Mucosa of descending colon (tissue), 3 donors: Measurements from ENCODE around the gene EYA2. TPM values are rescaled to one million over a fixed set of nuclear protein-coding genes. Genes with fewer than 3 reads are reported as not detected.

Experiments used
- ATAC-seq: fragments of 200-7000 bp; cut with Tn5 transposase; one replicate; pipeline ENCODE4 v1.9.1; 2020; ENCODE audit warnings: mild to moderate bottlenecking, moderate library complexity
- DNase-seq, 3 donors: peaks; one replicate each; pipeline ENCODE4 v3.0.0-alpha.2; 2020
- H3K36me3 ChIP-seq: fragments of 200-600 bp; one replicate; pipeline ENCODE4 v1.8.0; 2021; ENCODE audit warnings: low read depth, mild to moderate bottlenecking
- H3K4me1 ChIP-seq: fragments of 200-600 bp; one replicate; pipeline ENCODE4 v1.8.0; 2021; ENCODE audit warnings: low read depth, mild to moderate bottlenecking
- H3K4me3 ChIP-seq: fragments of 200-600 bp; one replicate; pipeline ENCODE4 v1.8.0; 2021; ENCODE audit warnings: mild to moderate bottlenecking
- H3K9me3 ChIP-seq: fragments of 200-600 bp; one replicate; pipeline ENCODE4 v1.8.0; 2021; ENCODE audit warnings: mild to moderate bottlenecking
- intact Hi-C, 2 donors: fragments of 100-400 bp; cut with DNase I in 1 of 2; cut with micrococcal nuclease in 1 of 2; formaldehyde crosslinking; loops; one replicate each; pipeline versions ENCODE4 v1.11.0 to v1.11.1; 2022; cut with DNase I, micrococcal nuclease
- total RNA-seq, 3 donors: library from RNA; stranded (reverse); fragmentation: NEBNext Ultra II Directional in 2 of 3; extraction: Animal tissue kit (Norgen Biotek cat#: 25700) in 2 of 3; gene quantifications; one replicate each; pipeline versions ENCODE4 v1.2.1 to v1.2.4, GENCODE V29; 2021 to 2023
- TF ChIP-seq, protein P1 (sequence below): fragments of 200-600 bp; IDR thresholded peaks from one replicate; pipeline ENCODE4 v1.8.0; 2022; ENCODE audit warnings: antibody characterized with exemption, mild to moderate bottlenecking
- donor health status: DM: no; HTN: no; CAD: no; lungs with moderate emphysema.
- donor health status: DM: no; HTN: no; CAD: no.
- donor health status: DM: no; HTN: yes; CAD: no.

The EYA2 gene
- total RNA-seq, 3 donors from 2014 or later = 14.3 to 22.3 (median 19.5) TPM

- intact Hi-C loops = no loop called here
- TF ChIP-seq, protein P1, sequence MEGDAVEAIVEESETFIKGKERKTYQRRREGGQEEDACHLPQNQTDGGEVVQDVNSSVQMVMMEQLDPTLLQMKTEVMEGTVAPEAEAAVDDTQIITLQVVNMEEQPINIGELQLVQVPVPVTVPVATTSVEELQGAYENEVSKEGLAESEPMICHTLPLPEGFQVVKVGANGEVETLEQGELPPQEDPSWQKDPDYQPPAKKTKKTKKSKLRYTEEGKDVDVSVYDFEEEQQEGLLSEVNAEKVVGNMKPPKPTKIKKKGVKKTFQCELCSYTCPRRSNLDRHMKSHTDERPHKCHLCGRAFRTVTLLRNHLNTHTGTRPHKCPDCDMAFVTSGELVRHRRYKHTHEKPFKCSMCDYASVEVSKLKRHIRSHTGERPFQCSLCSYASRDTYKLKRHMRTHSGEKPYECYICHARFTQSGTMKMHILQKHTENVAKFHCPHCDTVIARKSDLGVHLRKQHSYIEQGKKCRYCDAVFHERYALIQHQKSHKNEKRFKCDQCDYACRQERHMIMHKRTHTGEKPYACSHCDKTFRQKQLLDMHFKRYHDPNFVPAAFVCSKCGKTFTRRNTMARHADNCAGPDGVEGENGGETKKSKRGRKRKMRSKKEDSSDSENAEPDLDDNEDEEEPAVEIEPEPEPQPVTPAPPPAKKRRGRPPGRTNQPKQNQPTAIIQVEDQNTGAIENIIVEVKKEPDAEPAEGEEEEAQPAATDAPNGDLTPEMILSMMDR = no peak
- H3K4me3 ChIP-seq = no peak overlapping the region
Measured at GRCh38 chr20:46985671-46986070, 91.0 kb downstream of the EYA2 start.

DNA sequence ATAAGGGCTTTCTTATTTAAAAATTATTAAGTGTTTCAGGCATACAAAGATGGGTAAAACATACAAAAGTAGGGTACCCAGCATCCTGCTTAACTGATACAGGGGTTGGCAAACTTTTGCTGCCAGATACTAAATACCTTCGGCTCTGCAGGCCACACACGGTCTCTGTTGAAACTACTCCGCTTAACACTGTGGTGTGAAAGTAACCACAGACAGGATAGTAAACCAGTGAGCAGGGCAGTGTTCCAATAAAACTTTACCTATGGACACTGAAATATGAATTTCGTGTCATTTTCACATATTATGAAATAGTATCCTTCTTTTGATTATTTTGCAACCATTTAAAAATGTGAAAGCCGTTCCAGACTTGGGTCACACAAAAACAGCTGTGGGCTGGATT is 92.4 kb downstream of the EYA2 start:
- no peak for ATAC-seq
- no peak for DNase-seq
- Histone ChIP-seq H3K9me3 (no peaks in the 10 kb centered on the region), H3K4me1 (peaks cover 11% of the 10 kb centered on the region), H3K4me3 (no peak overlapping the region), H3K36me3 (no peaks in the 10 kb centered on the region)
- intact Hi-C loops = no loop called here
- TF ChIP-seq, protein P1 = no peak

More at GRCh38 chr20:46985671-46986070, 91.0 kb downstream of the EYA2 start:
- no peaks in the 10 kb centered on the region for H3K9me3 ChIP-seq
- H3K36me3 ChIP-seq = no peaks in the 10 kb centered on the region
- H3K4me1 ChIP-seq = peaks cover 7% of the 10 kb centered on the region
- no peak for ATAC-seq
- DNase-seq = no peak

GRCh38 chr20:46990017-46990595 is 95.5 kb downstream of the EYA2 start:
- TF ChIP-seq, protein P1 = no peak
- peak in 2 of 3 donors; percentile 31 to 38 for DNase-seq

GRCh38 chr20:46990596-46991104 is 96.0 kb downstream of the EYA2 start:
- Histone ChIP-seq H3K9me3 (no peaks in the 10 kb centered on the region), H3K4me3 (no peak overlapping the region), H3K36me3 (no peaks in the 10 kb centered on the region), H3K4me1 (peaks cover 11% of the 10 kb centered on the region)
- intact Hi-C loops = no loop called here
- no peak for DNase-seq
- peak; percentile 75 for ATAC-seq
- TF ChIP-seq, protein P1 = no peak

More at GRCh38 chr20:46990017-46990595, 95.5 kb downstream of the EYA2 start:
- intact Hi-C loops = no loop called here
- H3K4me3 ChIP-seq = no peak overlapping the region
- H3K36me3 ChIP-seq = no peaks in the 10 kb centered on the region
- no peaks in the 10 kb centered on the region for H3K9me3 ChIP-seq
- ATAC-seq = peak; percentile 75
- H3K4me1 ChIP-seq = peaks cover 11% of the 10 kb centered on the region

GRCh38 chr20:46991168-46991567 is 96.5 kb downstream of the EYA2 start:
- no peaks in the 10 kb centered on the region for H3K36me3 ChIP-seq
- intact Hi-C loops = no loop called here
- H3K4me3 ChIP-seq = no peak overlapping the region
- no peak for DNase-seq
- no peaks in the 10 kb centered on the region for H3K9me3 ChIP-seq
- TF ChIP-seq, protein P1 = no peak
- ATAC-seq = no peak
- peaks cover 11% of the 10 kb centered on the region for H3K4me1 ChIP-seq
